Measurements from ENCODE around the gene PTPRD.

- TF ChIP-seq CTCF (IDR thresholded peaks at IDR 0.05) (no peak), EZH2 (IDR thresholded peaks at IDR 0.05) (no peak)
Measured at GRCh38 chr9:9112001-9112720, 1500.6 kb downstream of the PTPRD start.

Measured in neural progenitor cell (in vitro differentiated cells).